ENCODE measurements around the gene E2F6. TPM values are rescaled to one million over a fixed set of nuclear protein-coding genes. Genes with fewer than 3 reads are reported as not detected.
"Not testable (repeated sequence)": the region's sequence is repeated elsewhere in the genome, so short reads cannot be mapped to it uniquely, and the experiment has no call there.

E2F6 gene
- total RNA-seq, 2 experiments from 2014 or later, result 8.5 to 9.8 TPM

- Mint-ChIP-seq H3K4me1 (no peaks in the 10 kb centered on the region), H3K36me3 (no peaks in the 10 kb centered on the region), H3K27me3 (peaks cover 19% of the 10 kb centered on the region), H3K27ac (no peak overlapping the region), H3K9me3 (no peaks in the 10 kb centered on the region), H3K4me3 (no peak overlapping the region)
- POLR2A ChIA-PET, result no interaction called here
- no peak for ATAC-seq (ENCODE audit: low read depth)
- no peak for DNase-seq
These were observed 54.7 kb downstream of the E2F6 start for GRCh38 chr2:11411244-11411643.

- no peaks in the 10 kb centered on the region for H3K4me1 Mint-ChIP-seq
- H3K4me3 Mint-ChIP-seq, result no peak overlapping the region
- H3K27ac Mint-ChIP-seq, result no peak overlapping the region
- POLR2A ChIA-PET, result no interaction called here
- DNase-seq, result no peak
- peaks cover 19% of the 10 kb centered on the region for H3K27me3 Mint-ChIP-seq
- H3K36me3 Mint-ChIP-seq, result no peaks in the 10 kb centered on the region
- no peak for ATAC-seq (ENCODE audit: low read depth)
- H3K9me3 Mint-ChIP-seq, result no peaks in the 10 kb centered on the region
These were observed 55.9 kb downstream of the E2F6 start for GRCh38 chr2:11410101-11410500.

GRCh38 chr2:11409572-11409959 lies 56.4 kb downstream of the E2F6 start:
- Mint-ChIP-seq H3K4me1 (no peaks in the 10 kb centered on the region), H3K36me3 (no peaks in the 10 kb centered on the region), H3K4me3 (no peak overlapping the region), H3K27me3 (peaks cover 19% of the 10 kb centered on the region), H3K9me3 (no peaks in the 10 kb centered on the region), H3K27ac (no peak overlapping the region)
- DNase-seq, result no peak
- POLR2A ChIA-PET, result no interaction called here
- no peak for ATAC-seq (ENCODE audit: low read depth)

- H3K9me3 Mint-ChIP-seq, result no peaks in the 10 kb centered on the region
- DNase-seq (no peak), ATAC-seq (ENCODE audit: low read depth) (no peak)
- H3K36me3 Mint-ChIP-seq, result no peaks in the 10 kb centered on the region
- peaks cover 19% of the 10 kb centered on the region for H3K27me3 Mint-ChIP-seq
- H3K4me1 Mint-ChIP-seq, result no peaks in the 10 kb centered on the region
- H3K4me3 Mint-ChIP-seq, result no peak overlapping the region
- no peak overlapping the region for H3K27ac Mint-ChIP-seq
- POLR2A ChIA-PET, result no interaction called here
These were observed 56.9 kb downstream of the E2F6 start for GRCh38 chr2:11408959-11409571.

GRCh38 chr2:11407413-11407812 lies 58.5 kb downstream of the E2F6 start:
- Mint-ChIP-seq H3K4me1 (no peaks in the 10 kb centered on the region), H3K4me3 (no peak overlapping the region), H3K27ac (no peak overlapping the region), H3K27me3 (peaks cover 14% of the 10 kb centered on the region), H3K9me3 (no peaks in the 10 kb centered on the region), H3K36me3 (no peaks in the 10 kb centered on the region)
- DNase-seq, result no peak
- POLR2A ChIA-PET, result no interaction called here
- no peak for ATAC-seq (ENCODE audit: low read depth)

- H3K36me3 Mint-ChIP-seq, result no peaks in the 10 kb centered on the region
- H3K4me3 Mint-ChIP-seq, result no peak overlapping the region
- H3K27ac Mint-ChIP-seq, result peak overlapping the region; percentile 56
- no peak for ATAC-seq (ENCODE audit: low read depth)
- POLR2A ChIA-PET, result no interaction called here
- no peaks in the 10 kb centered on the region for H3K9me3 Mint-ChIP-seq
- H3K27me3 Mint-ChIP-seq, result peaks cover 15% of the 10 kb centered on the region
- no peak for DNase-seq
- no peaks in the 10 kb centered on the region for H3K4me1 Mint-ChIP-seq
These were observed 59.0 kb downstream of the E2F6 start for GRCh38 chr2:11406958-11407381.

- Mint-ChIP-seq H3K9me3 (no peaks in the 10 kb centered on the region), H3K4me3 (no peak overlapping the region), H3K4me1 (no peaks in the 10 kb centered on the region), H3K36me3 (no peaks in the 10 kb centered on the region), H3K27ac (no peak overlapping the region), H3K27me3 (peaks cover 15% of the 10 kb centered on the region)
- ATAC-seq (ENCODE audit: low read depth), result no peak
- no peak for DNase-seq
- POLR2A ChIA-PET, result no interaction called here
These were observed 59.5 kb downstream of the E2F6 start for GRCh38 chr2:11406267-11406957.

GRCh38 chr2:11405599-11406266 lies 60.2 kb downstream of the E2F6 start:
- no peak overlapping the region for H3K27ac Mint-ChIP-seq
- no peaks in the 10 kb centered on the region for H3K4me1 Mint-ChIP-seq
- no peak overlapping the region for H3K4me3 Mint-ChIP-seq
- ATAC-seq (ENCODE audit: low read depth), result no peak
- H3K36me3 Mint-ChIP-seq, result no peaks in the 10 kb centered on the region
- POLR2A ChIA-PET, result no interaction called here
- no peak for DNase-seq
- H3K9me3 Mint-ChIP-seq, result no peaks in the 10 kb centered on the region
- peaks cover 11% of the 10 kb centered on the region for H3K27me3 Mint-ChIP-seq

- ATAC-seq (ENCODE audit: low read depth); H3K36me3 Mint-ChIP-seq; DNase-seq; H3K27me3 Mint-ChIP-seq; H3K9me3 Mint-ChIP-seq; H3K4me1 Mint-ChIP-seq; POLR2A ChIA-PET; H3K27ac Mint-ChIP-seq; H3K4me3 Mint-ChIP-seq: not testable (repeated sequence)
These were observed 60.9 kb downstream of the E2F6 start for GRCh38 chr2:11405074-11405406.

GRCh38 chr2:11404376-11405073 lies 61.4 kb downstream of the E2F6 start:
- Mint-ChIP-seq H3K9me3 (no peaks in the 10 kb centered on the region), H3K4me3 (no peak overlapping the region), H3K36me3 (no peaks in the 10 kb centered on the region), H3K27ac (no peak overlapping the region), H3K4me1 (no peaks in the 10 kb centered on the region), H3K27me3 (peaks cover 9% of the 10 kb centered on the region)
- POLR2A ChIA-PET, result no interaction called here
- DNase-seq (no peak), ATAC-seq (ENCODE audit: low read depth) (no peak)

GRCh38 chr2:11402436-11402835 lies 63.5 kb downstream of the E2F6 start:
- Mint-ChIP-seq H3K27me3 (peaks cover 9% of the 10 kb centered on the region), H3K9me3 (no peaks in the 10 kb centered on the region), H3K27ac (no peak overlapping the region), H3K4me1 (no peaks in the 10 kb centered on the region), H3K36me3 (no peaks in the 10 kb centered on the region), H3K4me3 (no peak overlapping the region)
- DNase-seq (no peak), ATAC-seq (ENCODE audit: low read depth) (no peak)
- POLR2A ChIA-PET, result interaction anchor here (0.8 kb wide), 1 partner anchor 790 kb away, joined by 5 read pairs; no protein-coding TSS in a partner anchor

GRCh38 chr2:11399438-11399762 lies 66.6 kb downstream of the E2F6 start:
- H3K27ac Mint-ChIP-seq, result no peak overlapping the region
- ATAC-seq (ENCODE audit: low read depth) (no peak), DNase-seq (no peak)
- no peak overlapping the region for H3K4me3 Mint-ChIP-seq
- H3K27me3 Mint-ChIP-seq, result peaks cover 7% of the 10 kb centered on the region
- no peaks in the 10 kb centered on the region for H3K4me1 Mint-ChIP-seq
- H3K9me3 Mint-ChIP-seq, result no peaks in the 10 kb centered on the region
- no peaks in the 10 kb centered on the region for H3K36me3 Mint-ChIP-seq
- POLR2A ChIA-PET, result no interaction called here

- ATAC-seq (ENCODE audit: low read depth), result no peak
- POLR2A ChIA-PET, result no interaction called here
- no peaks in the 10 kb centered on the region for H3K9me3 Mint-ChIP-seq
- H3K4me1 Mint-ChIP-seq, result no peaks in the 10 kb centered on the region
- no peaks in the 10 kb centered on the region for H3K36me3 Mint-ChIP-seq
- no peak for DNase-seq
- H3K27me3 Mint-ChIP-seq, result peaks cover 7% of the 10 kb centered on the region
- H3K27ac Mint-ChIP-seq, result no peak overlapping the region
- H3K4me3 Mint-ChIP-seq, result no peak overlapping the region
These were observed 67.1 kb downstream of the E2F6 start for GRCh38 chr2:11398750-11399437.
